NCI-H524 (cell line): Measurements from ENCODE around the gene PRR11.
"Not testable (repeated sequence)": the region's sequence is repeated elsewhere in the genome, so short reads cannot be mapped to it uniquely, and the experiment has no call there.

Experiments
- DNase-seq, 2 experiments: peaks; one replicate each; lab custom pipeline; 2025; lab: John Stamatoyannopoulos, UW

The PRR11 gene

DNA sequence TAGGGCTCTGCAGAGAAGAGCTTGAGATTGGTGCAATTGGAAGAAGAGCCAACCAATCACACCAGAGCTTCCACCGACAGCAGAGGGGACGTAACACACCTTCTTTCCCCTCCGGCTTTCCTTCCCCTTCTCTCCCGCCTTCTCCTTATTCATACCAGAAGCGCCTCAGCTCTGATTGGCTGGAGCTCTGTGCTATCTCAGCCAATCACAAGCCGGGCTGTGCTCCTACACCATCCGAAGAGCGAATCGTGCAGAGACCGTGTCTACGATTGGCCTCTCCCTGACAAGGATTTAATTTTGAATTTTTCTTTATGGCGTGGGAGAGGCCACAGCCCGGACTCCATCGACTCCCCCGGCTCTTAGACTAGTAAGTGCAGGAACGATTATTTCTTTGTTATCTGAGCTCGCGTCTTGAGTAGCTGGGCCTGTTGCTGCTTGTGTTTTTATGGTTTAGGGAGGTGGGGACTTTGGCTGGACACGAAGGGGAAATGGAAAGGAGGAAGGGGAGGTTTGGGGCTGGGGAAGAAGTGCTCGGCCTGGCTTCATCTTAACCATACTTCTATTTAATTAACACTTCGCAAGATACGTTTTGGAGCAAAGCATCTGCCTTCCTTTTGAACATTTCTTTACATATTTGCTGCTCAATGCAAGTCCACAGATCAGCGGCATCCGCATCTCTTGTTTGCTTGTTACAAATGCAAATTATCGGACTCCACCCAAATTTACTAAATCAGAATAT is at the start of gene PRR11:
TSS of gene PRR11 (plus strand) at position 308 of the 739 bp plus-strand sequence. CDS start 14,007 bp downstream, outside the sequence.
- peak; percentile 100 for DNase-seq

DNA sequence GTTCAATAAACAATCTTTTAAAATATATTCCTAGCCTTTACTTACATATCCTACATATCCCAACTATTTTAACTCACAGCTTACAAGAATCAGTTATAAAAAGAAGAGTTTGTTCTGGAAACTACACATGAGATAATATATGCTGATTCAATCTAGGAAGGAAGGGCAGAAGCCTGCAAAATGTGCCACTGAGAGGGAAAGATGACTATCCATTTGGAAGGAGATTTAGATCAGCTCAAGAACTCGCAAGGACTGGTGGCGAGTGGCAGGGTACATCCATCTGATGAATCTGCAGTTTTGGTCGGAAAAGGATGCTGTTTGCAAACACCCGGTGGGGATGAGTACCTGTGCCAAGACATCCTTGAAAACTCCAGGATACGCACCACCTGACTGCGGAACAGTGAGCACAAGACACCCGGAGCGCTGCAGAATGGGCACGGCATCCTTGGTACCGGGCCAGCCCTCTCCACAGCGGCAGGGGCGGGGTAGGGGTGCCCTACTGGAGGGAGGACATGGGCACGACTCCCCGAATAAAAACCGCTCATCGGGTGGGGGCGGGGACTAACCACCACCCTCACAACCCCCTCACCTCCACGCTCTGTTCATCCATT is 49.6 kb upstream of the PRR11 start:
- peak; percentile 58 to 73 for DNase-seq

DNA sequence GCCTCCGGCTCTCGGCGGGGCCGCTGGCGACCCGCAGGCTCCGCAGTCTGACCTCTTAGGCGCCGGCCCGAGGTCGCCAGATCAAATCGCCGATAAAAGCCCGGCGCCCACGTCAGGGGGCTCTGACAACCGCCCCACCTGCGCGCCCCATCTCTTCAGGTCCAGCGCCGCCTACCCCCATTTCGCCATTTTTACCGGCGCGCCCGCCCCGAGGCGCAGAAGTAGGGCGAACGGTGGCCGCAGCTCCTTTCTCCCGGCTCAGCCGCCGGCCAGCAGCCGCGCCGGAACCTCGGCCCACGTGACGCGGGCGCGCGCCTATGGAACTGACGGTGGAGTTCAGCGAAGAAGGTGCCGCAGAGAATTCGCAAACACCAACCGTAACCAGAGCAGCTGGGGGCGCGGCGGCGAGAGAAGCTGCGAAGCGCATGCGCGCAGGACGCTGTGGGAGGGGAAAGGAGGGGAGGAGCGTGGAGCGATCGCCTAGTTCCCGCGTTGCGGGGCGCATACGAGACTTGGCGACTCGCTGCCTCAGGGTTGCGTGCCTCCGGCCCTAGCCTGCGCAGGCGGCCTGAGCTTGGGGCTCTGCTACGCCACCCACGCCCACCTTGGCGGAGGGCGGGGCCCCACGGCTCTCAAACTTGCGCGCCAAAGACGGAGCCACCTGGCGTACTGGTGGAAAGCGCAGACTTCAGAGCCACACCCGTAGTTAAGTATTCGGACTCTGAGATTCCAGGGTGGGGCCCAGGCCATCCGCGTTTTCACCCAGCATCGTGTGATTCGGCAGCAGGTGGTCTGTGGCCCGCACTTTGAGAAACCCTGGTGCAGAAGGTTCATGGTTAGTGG is 48.9 kb upstream of the PRR11 start, which contains the start of gene TRIM37:
TSS of gene TRIM37 (minus strand) at position 418 of the 843 bp plus-strand sequence. CDS start 419 bp downstream, outside the sequence.
- peak; percentile 99 to 100 for DNase-seq

DNA sequence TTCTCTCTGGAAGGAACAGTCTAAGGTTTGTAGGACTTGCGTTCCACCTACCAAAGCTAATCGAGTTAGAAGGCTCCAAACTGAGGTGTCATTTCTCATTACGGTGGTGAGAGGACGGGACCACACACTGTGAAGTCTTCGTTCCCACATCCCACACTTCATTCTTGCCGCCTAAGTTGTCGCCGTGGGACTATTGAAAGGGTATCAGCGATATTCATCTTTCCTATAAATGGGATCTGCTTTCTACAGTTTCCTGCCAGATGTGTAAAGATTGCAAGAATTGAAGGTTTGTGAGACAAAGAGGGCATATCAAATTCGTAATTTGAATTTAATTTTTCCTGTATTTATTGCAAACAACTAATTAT is 48.3 kb upstream of the PRR11 start:
- no peak for DNase-seq

DNA sequence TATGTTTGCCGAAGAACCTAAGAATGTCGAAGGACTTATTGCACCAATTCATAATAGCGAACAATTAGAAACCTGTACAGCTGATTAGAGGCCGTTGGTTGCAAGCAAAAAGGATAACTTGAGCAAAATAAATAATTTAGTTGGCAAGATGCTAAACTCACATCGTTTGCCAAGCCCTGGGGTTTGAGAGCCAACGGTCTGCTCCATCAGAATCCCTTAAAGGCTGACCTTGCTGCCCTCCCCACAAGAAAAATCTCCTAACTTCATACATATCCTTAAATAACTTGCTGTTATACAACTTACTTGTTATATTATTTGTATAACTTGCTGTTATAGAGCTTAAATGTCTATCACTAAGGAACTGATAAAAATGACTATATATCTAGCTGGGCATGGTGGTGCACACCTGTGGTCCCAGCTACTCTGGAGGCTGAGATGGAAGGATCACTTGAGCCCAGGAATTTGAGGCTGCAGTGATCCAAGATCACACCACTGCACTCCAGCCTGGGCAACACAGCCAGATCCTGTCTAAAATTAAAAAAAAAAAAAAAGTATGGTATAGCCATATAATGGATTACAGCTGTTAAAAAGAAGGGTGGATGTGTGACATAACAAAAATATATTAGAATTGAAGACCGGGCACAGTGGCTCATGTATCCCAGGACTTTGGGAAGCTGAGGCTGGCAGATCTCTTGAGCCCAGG is 47.0 kb upstream of the PRR11 start:
- no peak for DNase-seq

DNA sequence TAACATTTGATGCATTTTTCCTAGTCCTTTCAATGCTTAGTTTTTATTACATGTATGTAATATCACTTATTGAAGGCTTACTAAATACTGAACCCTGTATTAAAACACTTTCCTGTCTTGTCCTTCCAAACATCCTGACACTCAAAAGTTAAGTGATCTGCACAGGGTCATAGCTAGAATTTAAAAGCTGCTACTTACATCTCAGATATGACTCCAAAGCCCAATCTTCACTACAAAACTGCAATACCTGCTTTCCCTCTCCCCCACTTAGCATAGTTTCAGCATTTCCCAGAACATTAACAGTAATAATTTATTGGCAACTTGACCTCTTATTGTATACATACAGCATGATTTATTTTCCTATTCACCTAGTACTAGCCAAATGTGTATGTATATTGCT is 44.6 kb upstream of the PRR11 start:
- no peak for DNase-seq

DNA sequence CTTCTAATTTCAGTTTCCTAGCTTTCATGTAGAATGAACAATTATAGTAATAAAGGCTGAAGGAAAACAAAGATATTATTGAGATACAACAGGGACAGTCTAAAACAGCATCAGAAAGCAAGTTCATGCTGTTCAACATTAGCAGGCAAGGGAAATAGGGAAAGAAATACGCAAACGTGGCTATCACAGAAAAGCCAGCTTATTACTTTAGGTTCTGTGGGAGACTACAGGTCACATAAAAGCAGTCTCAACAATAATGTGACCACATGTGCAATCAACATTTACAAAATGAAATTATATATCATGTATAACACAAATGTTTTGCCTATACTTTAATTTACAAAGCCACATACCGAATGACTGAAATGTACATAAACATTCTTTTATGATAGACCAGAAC is 44.0 kb upstream of the PRR11 start:
- no peak for DNase-seq

DNA sequence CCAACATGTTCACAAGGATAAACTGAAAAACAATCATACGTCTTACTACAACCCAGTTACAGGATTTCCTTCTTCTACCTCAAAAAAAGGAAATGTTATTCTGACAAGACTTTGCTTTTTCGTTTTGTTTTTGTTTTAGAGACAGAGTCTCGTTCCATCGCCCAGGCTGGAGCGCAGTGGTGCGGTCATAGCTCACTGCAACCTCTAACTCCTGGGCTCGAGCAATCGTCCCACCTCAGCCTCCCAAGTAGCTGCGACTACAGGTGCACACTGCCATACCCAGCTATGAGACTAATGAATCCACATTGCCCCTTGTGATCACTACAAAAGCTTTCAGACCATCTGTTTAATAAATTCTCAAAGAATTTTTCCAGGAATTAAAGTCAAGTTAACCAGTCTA is 40.1 kb upstream of the PRR11 start:
- no peak for DNase-seq

DNA sequence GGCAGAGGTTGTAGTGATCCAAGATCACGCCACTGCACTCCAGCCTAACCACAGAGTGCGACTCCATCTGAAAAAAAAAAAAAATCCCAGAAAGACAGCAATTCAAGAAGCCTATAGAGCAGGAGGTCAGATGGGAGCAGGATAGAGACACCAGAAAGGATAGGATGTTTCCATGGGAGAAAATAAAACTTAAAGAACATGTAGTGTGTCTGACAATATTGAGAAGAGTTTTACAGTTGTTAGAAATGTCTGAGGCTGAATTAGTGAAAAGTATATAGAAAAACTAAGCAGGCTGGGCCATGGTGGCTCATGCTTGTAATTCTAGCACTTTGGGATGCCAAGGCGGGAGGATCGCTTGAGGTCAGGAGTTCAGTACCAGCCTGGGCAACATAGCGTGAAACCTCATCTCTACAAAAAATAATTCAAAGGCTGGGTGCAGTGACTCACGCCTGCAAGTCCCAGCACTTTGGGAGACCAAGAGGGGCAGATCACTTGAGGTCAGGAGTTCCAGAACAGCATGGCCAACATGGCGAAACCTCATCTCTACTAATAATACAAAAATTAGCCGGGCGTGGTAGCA is 33.6 kb upstream of the PRR11 start:
- DNase-seq = no peak

DNA sequence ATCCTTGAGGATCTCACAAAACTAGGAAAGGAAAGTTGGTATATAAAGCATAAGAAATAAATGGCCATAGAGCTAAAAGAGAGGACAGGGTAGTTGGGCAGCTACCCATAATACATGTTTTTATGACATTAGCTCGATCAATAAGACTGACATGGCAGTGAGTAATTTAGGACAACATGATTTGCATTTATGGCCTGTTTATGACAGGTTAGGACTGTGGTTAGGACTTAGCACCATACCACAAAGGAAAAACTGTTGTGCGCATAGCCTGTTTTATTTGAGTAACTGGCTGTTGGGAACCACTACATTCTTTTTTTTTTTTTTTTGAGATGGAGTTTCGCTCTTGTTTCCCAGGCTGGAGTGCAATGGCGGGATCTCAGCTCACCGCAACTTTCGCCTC is 30.9 kb upstream of the PRR11 start:
- DNase-seq = no peak

DNA sequence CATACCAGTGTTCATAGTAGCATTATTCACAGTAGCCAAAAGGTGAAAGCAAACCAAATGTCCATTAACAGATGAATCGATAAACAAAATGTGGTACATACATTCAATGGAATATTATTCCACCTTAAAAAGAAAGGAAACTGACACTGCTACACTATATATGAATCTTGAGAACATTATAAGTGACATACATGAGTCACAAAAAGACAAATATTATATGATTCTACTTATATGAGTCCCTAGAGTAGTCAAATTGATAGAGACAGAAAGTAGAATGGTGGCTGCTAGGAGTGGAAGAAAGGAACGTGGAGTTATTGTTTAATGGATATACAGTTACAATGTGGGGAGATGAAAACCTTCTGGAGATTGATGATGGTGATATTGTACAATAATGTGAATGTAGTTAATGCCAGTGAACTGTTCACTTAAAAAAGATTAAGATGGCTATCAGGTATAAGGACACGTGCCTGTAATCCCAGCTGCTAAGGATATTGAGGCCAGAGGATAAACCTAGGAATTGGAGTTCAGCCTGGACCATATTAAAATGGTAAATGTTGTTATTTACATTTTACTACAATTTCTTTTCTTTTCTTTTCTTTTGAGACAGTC is 28.6 kb upstream of the PRR11 start:
- no peak for DNase-seq

DNA sequence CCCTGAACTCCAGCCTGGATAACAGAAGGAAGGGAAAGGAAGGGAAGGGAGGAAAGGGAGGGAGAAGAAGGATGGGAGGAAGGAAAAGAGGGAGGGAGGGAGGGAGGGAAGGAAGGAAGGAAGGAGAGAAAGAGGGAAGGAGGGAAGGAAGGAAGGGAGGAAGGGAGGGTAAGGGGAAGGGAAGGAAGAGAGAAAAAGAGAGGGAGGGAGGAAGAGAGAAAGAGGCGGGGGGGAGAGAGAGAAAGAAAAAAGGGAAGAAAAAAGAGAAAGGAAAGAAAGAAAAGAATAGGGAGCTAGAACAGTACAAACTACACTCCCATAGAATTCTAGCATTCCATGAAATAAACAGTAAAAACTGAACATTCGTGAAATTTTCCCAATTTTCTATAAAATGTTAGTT is 25.7 kb upstream of the PRR11 start:
- DNase-seq = no peak

DNA sequence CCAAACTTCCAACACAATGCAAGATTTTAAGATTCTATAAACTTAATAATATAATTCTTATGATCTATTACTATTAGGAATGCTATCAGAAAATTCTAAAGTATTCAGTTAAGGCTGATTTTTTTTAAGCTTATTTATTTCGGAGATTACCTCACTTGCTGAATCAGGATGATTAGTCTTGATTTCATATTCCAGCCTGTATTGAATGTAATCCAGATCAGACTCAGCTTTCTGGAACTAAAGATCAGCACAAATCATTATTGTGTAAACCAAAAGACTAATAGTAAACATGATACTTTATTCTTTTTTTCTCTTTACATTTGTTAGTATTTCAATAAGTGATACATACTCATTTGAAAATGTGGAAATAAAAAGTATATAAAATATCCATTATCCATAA is 24.4 kb upstream of the PRR11 start:
- DNase-seq = no peak

DNA sequence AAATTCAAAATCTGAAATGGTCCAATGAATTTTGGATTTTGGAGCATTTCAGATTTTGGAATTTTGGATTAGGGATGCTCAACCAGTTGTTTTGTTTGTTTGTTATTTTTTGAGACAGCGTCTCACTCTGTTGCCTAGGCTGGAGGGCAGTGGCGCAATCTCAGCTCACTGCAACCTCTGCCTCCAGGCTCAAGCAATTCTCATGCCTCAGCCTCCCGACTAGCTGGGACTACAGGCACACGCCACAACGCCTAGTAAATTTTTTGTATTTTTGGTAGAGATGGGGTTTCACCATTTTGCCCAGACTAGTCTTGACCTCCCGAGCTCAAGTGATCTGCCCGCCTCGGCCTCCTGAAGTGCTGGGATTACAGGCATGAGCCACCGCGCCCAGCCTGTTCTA is 17.2 kb upstream of the PRR11 start:
- DNase-seq = not testable (repeated sequence)

DNA sequence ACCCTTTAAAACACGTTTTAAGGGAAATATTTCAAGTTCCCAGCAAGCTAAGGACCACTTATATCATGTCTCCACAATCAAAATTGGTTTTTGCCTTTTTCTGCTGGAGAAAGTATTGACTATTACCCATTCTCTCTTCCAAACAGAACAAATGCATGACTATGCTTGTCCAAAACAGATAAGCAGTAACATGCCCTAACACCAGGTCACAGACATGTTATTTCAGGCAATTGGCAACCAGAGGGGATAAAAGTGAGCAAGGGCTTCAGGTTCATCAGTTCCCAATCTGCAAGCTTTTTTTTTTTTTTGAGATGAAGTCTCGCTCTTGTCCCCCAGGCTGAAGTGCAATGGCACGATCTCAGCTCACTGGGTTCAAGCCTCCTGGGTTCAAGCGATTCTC is 15.6 kb upstream of the PRR11 start:
- no peak for DNase-seq

DNA sequence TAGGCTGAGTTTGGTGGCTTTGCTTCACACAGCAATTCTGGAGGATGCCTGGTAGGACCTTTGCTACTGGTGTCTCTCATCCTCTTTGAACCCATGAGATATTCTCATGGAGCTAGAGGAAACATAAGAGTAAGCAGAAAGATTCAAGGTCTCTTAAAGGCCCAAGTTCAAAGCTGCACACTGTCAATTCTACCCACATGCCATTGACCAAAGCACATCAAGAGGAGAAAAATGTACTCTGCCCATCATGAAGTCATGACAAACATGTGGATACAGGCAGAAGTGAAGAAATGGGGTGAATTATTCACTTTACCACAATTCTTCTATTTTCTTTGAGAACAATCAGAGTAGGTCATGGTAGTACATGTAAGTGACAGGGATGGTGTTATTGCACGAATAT is 13.7 kb upstream of the PRR11 start:
- DNase-seq = no peak

DNA sequence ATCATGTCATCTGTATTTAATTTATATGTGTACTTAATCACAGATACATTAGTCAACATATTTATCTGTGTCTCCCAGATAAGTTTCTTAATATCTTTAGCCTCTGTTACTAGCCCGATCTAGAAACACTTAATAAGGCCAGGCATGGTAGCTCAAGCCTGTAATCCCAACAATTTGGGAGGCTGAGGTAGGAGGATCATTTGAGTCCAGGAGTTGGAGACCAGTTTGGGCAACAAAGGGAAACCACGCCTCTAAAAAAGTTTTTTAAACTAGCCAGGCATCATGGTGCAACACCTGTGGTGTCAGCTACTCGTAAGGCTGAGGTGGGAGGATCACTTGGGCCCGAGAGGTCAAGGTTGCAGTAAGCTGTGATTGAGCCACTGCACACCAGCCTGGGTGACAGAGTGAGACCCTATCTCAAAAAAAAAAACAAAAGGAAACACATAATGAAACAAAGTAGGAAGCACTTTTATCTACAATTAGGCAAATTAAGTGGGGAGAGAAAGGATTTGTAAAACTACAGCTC is 9.9 kb upstream of the PRR11 start:
- DNase-seq = no peak

DNA sequence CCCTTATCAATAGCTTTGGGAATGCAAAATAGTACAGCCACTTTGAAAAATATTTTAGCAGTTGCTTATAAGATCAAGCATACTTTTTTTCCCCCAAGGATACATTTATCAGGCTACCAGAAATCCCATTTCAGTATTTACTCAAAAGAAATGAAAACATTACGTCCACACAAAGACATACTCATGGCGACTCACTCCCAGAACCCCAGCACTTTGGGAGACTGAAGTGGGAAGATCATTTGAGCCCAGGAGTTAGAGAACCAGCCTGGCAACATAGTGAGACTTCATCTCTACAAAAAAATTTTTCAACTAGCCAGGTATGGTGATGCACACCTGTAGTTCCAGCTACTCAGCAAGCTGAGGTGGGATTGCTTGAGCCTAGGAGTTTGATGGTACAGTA is 6.5 kb upstream of the PRR11 start:
- DNase-seq = no peak

DNA sequence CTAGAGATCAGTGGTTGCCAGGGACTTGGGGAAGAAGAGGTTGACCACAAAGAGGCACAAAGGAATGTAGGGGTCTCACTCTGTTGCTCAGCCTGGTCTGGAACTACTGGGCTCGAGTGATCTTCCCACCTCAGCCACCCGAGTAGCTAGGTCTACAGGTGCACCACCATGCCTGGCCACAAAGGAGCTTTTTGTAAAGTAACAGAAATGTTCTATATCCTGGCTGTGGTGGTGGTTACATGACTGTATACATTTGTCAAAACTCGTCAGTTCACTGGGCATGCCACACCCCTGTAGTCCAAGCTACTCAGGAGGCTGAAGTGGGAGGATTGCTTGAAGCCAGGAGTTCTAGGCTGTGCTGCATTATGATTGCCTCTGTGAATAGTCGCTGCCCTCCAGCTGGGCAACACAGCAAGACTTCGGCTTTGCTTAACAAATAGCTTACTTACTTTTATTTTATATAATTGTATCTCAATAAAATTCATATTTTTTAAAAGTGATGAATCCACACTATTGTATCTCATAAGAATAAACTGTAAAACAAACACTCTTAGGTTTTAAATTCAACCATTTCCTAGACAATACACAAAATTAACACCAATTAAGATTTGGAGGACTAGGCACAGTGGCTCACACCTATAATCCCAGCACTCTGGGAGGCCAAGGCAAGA is 5.6 kb upstream of the PRR11 start:
- no peak for DNase-seq

DNA sequence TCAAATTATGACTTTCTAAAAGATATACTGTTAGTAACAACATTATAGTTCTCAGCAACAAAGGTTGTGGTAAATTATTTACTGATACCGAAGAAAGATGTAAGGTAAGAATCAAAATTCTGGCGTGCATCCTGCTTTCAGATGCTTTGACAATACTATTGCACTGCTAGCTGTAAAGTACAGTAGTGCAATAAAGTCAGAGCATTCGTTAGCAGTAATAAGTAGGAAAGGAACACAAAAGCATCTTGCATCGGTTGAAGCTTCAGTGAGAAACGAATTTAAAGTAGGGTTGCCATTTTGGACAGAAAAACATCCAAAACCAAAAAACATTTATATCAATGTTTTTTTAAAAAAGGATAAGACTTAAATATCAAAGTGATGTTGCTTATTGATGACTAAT is 4.5 kb upstream of the PRR11 start:
- no peak for DNase-seq

DNA sequence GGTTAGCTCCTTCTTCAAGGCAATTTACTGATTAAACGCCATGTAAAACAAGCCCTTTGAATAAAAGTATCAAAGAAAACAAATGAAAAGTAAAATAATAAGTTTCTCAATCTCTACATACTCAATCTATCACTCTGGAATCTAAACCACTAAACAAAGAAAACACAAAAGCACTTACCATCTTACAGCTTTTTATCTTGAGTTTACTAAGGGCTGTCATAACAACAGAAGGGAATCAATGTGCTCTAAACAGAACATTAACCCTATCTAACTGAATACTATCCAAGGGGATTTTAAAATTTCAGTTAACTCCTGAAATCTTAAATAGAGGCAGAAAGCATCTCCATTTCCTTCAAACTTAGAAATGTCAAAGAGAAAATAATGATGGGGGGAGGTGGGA is 4.0 kb upstream of the PRR11 start:
- no peak for DNase-seq
